Measurements from ENCODE around the gene COMMD2. TPM values are rescaled to one million over a fixed set of nuclear protein-coding genes. Genes with fewer than 3 reads are reported as not detected.
A peak's percentile ranks its signal among the peaks of the same experiment; 100 is the strongest.

The COMMD2 gene
- total RNA-seq, 3 donors from 2014 or later: 26.2 to 38.8 (median 26.4) TPM

DNA sequence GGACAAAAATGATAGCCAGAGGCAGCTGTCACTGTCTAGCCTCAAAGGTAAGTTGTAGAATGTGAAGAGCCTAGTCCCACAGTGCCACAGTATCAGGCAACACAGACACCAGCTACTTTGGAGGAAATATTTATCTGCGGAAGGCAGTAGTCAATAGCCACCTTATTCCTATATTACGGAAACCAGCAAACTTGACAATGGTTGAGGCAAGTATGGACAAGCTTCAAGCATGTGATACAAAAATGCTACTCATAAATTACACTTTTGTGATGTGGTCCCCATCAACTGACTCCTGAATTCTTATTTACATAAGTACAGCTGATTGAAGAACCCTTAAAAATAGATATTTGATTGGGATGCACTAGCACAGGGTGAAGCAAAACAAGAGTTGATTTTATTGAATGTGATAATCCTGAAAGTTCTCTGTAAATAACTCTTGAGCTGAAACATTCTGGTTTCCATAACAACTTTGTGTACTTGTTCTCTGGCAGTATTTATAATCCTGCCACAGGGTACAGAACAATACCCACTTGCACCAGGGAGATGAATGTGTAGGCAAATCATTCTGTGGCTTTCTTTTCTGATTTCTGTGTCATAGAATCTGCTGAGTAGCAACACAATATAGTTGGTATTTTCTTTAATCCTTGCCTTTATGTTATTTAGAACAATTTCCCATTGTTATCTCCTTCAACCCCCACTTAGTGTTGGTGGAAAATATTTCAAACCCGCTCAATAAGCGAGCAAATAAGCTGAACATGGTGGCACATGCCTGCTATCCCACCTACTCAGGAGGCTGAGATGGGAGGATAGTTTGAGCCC lies 40.4 kb upstream of the COMMD2 start, which contains the start of gene ANKUB1:
TSS of gene ANKUB1 (minus strand) at position 103 of the 819 bp plus-strand sequence. CDS start 188 bp downstream, outside the sequence.
- Histone ChIP-seq H3K4me1 (no peaks in the 10 kb centered on the region), H3K9me3 (no peaks in the 10 kb centered on the region), H3K4me3 (no peak within 1 kb of the TSS), H3K27me3 (no peaks in the 10 kb centered on the region), H3K36me3 (no peaks in the 10 kb centered on the region), H3K27ac (no peak within 1 kb of the TSS)
- intact Hi-C loops (cut with DNase I; ENCODE audit: low total_unique reads): no loop called here
- TF ChIP-seq, protein P1, sequence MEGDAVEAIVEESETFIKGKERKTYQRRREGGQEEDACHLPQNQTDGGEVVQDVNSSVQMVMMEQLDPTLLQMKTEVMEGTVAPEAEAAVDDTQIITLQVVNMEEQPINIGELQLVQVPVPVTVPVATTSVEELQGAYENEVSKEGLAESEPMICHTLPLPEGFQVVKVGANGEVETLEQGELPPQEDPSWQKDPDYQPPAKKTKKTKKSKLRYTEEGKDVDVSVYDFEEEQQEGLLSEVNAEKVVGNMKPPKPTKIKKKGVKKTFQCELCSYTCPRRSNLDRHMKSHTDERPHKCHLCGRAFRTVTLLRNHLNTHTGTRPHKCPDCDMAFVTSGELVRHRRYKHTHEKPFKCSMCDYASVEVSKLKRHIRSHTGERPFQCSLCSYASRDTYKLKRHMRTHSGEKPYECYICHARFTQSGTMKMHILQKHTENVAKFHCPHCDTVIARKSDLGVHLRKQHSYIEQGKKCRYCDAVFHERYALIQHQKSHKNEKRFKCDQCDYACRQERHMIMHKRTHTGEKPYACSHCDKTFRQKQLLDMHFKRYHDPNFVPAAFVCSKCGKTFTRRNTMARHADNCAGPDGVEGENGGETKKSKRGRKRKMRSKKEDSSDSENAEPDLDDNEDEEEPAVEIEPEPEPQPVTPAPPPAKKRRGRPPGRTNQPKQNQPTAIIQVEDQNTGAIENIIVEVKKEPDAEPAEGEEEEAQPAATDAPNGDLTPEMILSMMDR (IDR thresholded peaks at IDR 0.05): no peak
- TF ChIP-seq POLR2AphosphoS5 (IDR thresholded peaks at IDR 0.05) (no peak), POLR2A (IDR thresholded peaks at IDR 0.05) (no peak)
- no peak for DNase-seq (ENCODE audit: low spot score in 2 of 2)

DNA sequence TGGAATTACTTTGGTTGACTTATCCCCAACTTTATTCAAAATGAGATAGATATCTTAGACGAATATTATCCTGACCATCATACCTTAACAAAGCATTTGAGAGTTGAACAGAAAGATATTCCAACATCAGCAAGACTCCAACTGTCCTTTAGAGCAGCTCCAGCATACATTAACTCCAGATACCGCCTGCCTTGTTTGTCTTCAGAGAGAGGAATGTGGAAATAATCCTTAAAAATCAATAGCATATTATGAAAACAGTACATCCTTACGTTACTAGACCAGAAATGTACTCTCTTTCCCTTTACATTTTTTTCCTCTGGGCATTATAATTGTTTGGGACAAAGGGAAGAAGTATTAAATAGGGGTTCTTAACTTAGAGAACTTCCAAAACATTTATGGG lies 38.4 kb upstream of the COMMD2 start:
- DNase-seq (ENCODE audit: low spot score in 2 of 2): no peak
- Histone ChIP-seq H3K9me3 (no peaks in the 10 kb centered on the region), H3K27me3 (no peaks in the 10 kb centered on the region), H3K36me3 (no peaks in the 10 kb centered on the region), H3K4me1 (no peaks in the 10 kb centered on the region), H3K4me3 (no peak overlapping the region), H3K27ac (no peak overlapping the region)
- no peak for TF ChIP-seq POLR2A (IDR thresholded peaks at IDR 0.05)
- TF ChIP-seq, protein P1 (IDR thresholded peaks at IDR 0.05): no peak
- TF ChIP-seq POLR2AphosphoS5 (IDR thresholded peaks at IDR 0.05): no peak
- intact Hi-C loops (cut with DNase I; ENCODE audit: low total_unique reads): no loop called here

DNA sequence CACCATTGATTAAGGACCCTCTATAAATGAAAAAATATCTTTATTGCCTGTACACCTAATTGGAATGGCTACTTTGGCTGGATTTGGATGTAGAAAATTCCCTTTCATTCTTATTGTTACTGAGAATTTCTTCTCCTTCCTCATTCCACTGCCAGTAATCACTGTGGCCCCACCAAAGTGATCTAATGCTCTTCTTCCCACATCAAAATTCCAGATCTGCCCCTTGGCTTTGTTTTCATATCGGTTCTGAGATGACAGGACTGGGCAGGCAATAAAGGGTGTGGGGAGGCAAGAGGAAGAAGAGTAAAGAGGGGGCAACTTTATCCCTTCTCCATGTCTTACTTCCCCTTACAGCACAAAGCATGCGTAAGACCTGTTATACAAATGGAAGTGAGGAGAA lies 38.0 kb upstream of the COMMD2 start:
- intact Hi-C loops (cut with DNase I; ENCODE audit: low total_unique reads): no loop called here
- Histone ChIP-seq H3K27me3 (no peaks in the 10 kb centered on the region), H3K36me3 (no peaks in the 10 kb centered on the region), H3K4me1 (no peaks in the 10 kb centered on the region), H3K9me3 (no peaks in the 10 kb centered on the region), H3K4me3 (no peak overlapping the region), H3K27ac (no peak overlapping the region)
- TF ChIP-seq POLR2AphosphoS5 (IDR thresholded peaks at IDR 0.05): no peak
- no peak for TF ChIP-seq POLR2A (IDR thresholded peaks at IDR 0.05)
- TF ChIP-seq, protein P1 (IDR thresholded peaks at IDR 0.05): no peak
- DNase-seq (ENCODE audit: low spot score in 2 of 2): no peak

DNA sequence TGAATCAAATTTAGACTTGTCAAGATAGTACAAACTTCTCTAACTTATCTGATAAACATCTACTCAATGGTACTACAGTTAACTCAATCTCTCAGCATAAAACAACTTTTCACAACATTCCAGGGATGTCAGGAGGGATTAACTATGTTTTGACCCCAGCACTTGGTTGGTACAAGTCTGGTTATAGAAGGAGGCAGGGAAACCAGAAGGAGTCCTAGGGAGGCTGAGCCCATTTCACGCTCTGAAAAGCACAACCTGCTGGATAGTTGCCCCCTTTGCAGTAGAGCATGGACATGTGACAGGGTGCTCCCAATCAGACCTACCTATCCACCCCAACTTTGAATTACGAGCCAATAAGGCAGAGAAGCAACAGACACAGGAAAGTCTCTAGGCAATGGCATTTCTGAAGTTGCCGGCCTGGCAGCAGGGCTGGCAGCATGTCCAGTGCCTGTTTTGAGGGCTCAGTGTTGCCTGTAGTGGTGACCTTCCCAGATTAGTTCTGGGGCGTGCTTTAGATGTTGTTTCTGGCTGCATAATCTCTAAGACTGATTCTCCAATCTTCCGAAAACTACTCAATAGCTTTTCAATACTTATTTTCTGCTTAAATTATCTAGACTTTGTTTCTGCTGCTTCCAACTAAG lies 31.9 kb upstream of the COMMD2 start:
- intact Hi-C loops (cut with DNase I; ENCODE audit: low total_unique reads): no loop called here
- Histone ChIP-seq H3K9me3 (no peaks in the 10 kb centered on the region), H3K4me1 (no peaks in the 10 kb centered on the region), H3K27me3 (no peaks in the 10 kb centered on the region), H3K36me3 (no peaks in the 10 kb centered on the region), H3K4me3 (no peak overlapping the region), H3K27ac (peak overlapping the region; percentile 1 to 63)
- TF ChIP-seq, protein P1 (IDR thresholded peaks at IDR 0.05): no peak
- DNase-seq (ENCODE audit: low spot score in 2 of 2): no peak

DNA sequence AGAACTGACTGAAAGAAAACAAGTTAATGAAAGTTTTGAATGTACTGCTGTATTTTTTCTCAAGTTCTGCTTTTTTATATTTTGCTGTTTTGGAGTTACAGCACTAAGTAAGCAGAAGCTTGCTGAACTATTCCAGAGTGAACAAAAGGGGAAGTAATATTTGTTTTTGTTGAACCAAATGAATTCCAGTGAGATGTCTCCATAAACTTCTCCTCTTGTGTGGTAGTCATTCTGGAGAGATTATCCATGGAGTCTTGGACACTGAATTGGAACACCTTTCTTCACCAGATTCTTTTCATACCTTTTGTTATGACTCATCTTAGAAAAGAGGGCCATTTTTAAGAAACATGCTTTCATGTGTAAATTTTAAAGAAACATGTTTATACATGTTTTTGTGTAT lies 31.3 kb upstream of the COMMD2 start:
- peak overlapping the region in 1 of 2 donors; percentile 1 for H3K27ac ChIP-seq
- no peak for TF ChIP-seq POLR2A (IDR thresholded peaks at IDR 0.05)
- TF ChIP-seq POLR2AphosphoS5 (IDR thresholded peaks at IDR 0.05): no peak
- TF ChIP-seq, protein P1 (IDR thresholded peaks at IDR 0.05): no peak
- H3K36me3 ChIP-seq: no peaks in the 10 kb centered on the region
- H3K4me3 ChIP-seq: no peak overlapping the region
- H3K27me3 ChIP-seq: no peaks in the 10 kb centered on the region
- H3K4me1 ChIP-seq: no peaks in the 10 kb centered on the region
- intact Hi-C loops (cut with DNase I; ENCODE audit: low total_unique reads): no loop called here
- no peaks in the 10 kb centered on the region for H3K9me3 ChIP-seq
- no peak for DNase-seq (ENCODE audit: low spot score in 2 of 2)
